GM06990 (cell line): ENCODE results near the gene GLTP.
A peak's percentile ranks its signal among the peaks of the same experiment; 100 is the strongest.
"Not testable (repeated sequence)": the region's sequence is repeated elsewhere in the genome, so short reads cannot be mapped to it uniquely, and the experiment has no call there.

Source experiments
- DNase-seq: peaks from one replicate; pipeline ENCODE4 v3.0.0-alpha.2; 2011; ENCODE audit not compliant: insufficient read length; ENCODE audit errors: extremely low read depth
- H3K27me3 ChIP-seq: replicated peaks from 2 replicates; pipeline ENCODE4 v1.6.0; 2011; ENCODE audit warnings: low read length; ENCODE audit not compliant: control insufficient read depth, insufficient read depth
- H3K36me3 ChIP-seq: 2 replicates; pipeline ENCODE4 v1.5.1; 2011; ENCODE audit warnings: low read length; ENCODE audit not compliant: control insufficient read depth, insufficient read depth
- H3K4me3 ChIP-seq: replicated peaks from 2 replicates; pipeline ENCODE4 v1.5.1; 2011; ENCODE audit warnings: low read depth, mild to moderate bottlenecking, control low read depth, low read length
- TF ChIP-seq, protein P1 (sequence below): IDR thresholded peaks from 2 replicates; pipeline ENCODE4 v1.5.1; 2011; ENCODE audit warnings: low read length, control low read depth, mild to moderate bottlenecking, inconsistent platforms; ENCODE audit not compliant: insufficient read depth, poor library complexity, severe bottlenecking

The GLTP gene

DNA sequence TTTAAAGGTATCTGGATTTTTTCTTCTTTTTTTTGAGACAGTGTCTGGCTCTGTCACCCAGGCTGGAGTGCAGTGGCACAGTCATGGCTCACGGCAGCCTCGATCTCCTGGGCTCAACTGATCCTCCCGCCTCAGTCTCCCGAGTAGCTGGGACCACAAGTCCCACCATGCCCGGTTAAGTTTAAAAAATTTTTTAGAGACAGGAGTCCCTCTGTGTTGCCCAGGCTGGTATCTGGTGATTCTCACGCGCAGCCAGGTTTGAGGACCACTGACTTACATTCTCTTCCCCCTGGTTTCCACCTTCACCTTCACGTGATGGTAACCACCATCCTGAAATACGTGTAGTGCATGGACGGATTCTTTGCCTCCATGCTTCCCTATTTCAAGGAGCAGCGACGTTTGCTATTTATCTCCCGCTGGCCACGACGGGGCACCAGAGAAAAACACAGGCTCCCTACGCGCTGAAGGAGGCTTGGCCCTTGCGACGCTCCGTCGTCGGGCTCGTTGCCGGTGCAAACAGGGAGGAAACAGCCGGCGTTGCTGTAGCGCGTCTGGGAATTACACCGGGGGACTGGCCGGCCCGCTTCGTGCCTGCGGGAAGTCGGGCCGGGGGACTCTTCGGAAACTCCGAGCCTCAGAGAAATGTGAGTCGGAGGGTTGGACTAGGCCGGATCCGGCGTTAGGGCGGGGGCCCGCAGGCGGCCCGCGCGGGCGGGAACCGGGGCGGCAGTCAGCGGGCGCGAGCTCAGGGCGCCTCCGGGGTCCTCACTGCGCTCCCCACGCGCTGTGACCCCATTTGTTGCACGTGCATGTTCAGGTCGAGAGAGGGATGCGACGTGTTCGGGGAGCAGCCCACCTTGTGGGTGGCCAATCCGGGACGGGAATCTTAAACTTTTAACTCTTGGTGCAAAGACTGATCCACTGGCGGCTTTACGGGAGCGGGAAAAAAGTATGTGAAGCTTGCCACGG lies 19.7 kb upstream of the GLTP start, which contains the start of gene TCHP:
Gene TCHP, plus strand, starts transcription at position 492 of the 969 bp plus-strand sequence. CDS start 2,753 bp downstream, outside the sequence.
- H3K4me3 ChIP-seq = peak within 1 kb of the TSS; percentile 76
- no peaks in the 10 kb centered on the region for H3K27me3 ChIP-seq
- DNase-seq = peak; percentile 84
- peaks cover 7% of the 10 kb centered on the region for H3K36me3 ChIP-seq
- TF ChIP-seq, protein P1, sequence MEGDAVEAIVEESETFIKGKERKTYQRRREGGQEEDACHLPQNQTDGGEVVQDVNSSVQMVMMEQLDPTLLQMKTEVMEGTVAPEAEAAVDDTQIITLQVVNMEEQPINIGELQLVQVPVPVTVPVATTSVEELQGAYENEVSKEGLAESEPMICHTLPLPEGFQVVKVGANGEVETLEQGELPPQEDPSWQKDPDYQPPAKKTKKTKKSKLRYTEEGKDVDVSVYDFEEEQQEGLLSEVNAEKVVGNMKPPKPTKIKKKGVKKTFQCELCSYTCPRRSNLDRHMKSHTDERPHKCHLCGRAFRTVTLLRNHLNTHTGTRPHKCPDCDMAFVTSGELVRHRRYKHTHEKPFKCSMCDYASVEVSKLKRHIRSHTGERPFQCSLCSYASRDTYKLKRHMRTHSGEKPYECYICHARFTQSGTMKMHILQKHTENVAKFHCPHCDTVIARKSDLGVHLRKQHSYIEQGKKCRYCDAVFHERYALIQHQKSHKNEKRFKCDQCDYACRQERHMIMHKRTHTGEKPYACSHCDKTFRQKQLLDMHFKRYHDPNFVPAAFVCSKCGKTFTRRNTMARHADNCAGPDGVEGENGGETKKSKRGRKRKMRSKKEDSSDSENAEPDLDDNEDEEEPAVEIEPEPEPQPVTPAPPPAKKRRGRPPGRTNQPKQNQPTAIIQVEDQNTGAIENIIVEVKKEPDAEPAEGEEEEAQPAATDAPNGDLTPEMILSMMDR = peak; percentile 44

DNA sequence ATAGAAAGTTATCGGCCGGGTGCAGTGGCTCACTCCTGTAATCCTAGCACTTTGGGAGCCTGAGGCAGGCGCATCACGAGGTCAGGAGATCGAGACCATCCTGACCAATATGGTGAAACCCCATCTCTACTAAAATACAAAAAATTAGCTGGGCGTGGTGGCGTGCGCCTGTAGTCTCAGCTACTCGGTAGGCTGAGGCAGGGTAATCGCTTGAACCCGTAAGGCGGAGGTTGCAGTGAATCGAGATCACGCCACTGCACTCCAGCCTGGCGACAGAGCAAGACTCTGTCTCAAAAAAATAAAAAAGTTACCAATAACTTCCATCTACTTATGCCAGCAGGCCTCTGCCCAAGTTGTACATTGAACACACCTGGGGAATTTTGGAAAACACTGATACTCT lies 19.0 kb upstream of the GLTP start:
- not testable (repeated sequence) for H3K36me3 ChIP-seq, H3K27me3 ChIP-seq, DNase-seq
- H3K4me3 ChIP-seq = peak overlapping the region; percentile 76

DNA sequence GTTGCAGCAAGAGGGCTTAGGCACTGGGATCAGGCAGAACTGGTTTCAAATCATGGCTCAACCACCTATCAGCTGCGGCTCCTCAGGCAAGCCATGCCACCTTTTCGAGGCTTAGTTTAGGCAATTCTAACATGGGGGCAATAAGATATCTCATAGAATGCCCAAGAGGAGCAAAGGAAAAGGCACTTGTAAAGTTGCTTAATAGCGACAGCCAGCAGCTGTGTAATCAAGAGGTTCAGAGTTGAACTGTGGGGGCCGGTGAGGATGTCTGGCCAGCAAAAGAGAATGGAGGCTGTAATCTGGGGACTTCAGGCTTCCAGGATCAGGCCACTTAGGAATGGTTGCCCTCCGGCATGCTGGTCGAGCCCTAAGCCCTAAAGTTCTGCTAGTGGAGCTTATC lies 16.7 kb upstream of the GLTP start:
- H3K4me3 ChIP-seq = no peak overlapping the region
- H3K36me3 ChIP-seq = no peaks in the 10 kb centered on the region

DNA sequence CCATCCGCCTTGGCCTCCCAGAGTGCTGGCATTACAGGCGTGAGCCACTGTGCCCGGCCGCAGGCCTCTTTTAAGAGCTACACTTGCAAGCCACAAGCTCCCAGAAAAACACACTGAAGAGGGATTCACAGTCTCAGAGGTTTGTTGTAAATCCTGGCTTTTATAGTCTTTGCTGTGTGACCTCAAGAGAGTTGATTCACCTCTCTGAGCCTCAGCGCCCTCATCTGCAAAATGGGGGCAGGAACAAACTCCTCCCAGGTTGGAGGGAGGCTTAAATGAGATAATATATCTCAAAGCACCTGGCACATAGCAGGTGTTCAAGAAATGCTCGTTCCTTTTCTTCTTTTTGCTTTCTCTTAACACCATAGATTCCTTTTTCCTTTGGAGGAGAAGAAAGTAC lies 15.8 kb upstream of the GLTP start:
- Histone ChIP-seq H3K4me3 (no peak overlapping the region), H3K36me3 (no peaks in the 10 kb centered on the region), H3K27me3 (no peaks in the 10 kb centered on the region)
- DNase-seq = no peak
- TF ChIP-seq, protein P1 = no peak

More for the DNA sequence above, 16.7 kb upstream of the GLTP start:
- H3K27me3 ChIP-seq = no peaks in the 10 kb centered on the region
- no peak for DNase-seq
- TF ChIP-seq, protein P1 = no peak

DNA sequence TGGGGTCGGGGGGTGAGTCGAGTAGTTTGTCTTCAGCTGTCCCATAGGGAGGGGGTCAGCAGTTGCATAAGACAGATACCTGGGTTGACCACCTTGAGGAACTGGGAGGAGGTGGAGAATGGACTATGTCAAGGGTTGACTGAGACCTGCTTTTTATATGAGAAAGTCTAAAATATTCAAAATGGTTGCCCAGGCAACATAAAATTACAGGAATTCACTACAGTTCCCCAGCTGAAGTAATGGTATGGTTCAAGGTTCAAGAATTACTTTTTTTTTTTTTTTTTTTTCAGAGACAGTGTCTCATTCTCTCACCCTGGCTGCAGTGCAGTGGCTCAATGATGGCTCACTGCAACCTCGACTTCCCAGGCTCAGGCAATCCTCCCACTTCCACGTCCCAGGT lies 14.6 kb upstream of the GLTP start:
- TF ChIP-seq, protein P1 = no peak
- no peak overlapping the region for H3K4me3 ChIP-seq
- no peaks in the 10 kb centered on the region for H3K36me3 ChIP-seq
- no peak for DNase-seq
- H3K27me3 ChIP-seq = no peaks in the 10 kb centered on the region

DNA sequence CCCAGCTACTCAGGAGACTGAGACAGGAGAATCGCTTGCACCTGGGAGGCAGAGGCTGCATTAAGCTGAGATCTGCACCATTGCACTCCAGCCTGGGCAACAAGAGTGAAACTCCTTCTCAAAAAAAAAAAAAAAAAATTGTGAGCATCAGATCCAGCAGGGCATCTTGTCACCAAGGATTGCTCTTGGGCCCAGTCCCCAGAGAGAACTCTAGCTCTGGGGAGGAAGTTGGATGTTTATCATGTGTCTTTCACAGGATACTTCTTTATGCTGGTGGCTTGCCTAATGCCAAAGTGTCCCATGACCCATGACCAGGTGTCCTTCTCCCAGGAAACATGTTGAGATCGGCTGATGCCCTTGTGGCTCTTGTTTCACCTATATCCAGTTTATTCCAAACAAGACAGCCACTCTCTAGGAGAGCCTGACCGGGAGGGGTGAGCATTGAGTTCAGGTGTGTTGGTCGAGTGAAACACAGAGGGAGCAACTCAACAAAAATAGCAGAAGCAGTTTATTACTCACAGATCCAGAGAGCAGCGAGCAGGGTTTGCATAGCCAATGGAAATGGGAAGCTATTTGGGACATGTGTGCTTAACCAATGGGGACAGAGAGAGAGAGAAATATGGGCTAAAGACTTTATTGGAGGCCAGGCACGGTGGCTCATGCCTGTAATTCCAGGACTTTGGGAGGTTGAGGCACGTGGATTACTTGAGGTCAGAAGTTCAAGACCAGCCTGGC lies 13.1 kb upstream of the GLTP start:
- Histone ChIP-seq H3K27me3 (no peaks in the 10 kb centered on the region), H3K36me3 (no peaks in the 10 kb centered on the region), H3K4me3 (no peak overlapping the region)
- TF ChIP-seq, protein P1 = no peak
- DNase-seq = no peak
